Activated naive CD8-positive, alpha-beta T cell treated with anti-CD3 and anti-CD28 coated beads for 36 hours (primary cell): ENCODE data around the gene CAMK2G. TPM values are rescaled to one million over a fixed set of nuclear protein-coding genes. Genes with fewer than 3 reads are reported as not detected.
"Not testable (repeated sequence)": the region's sequence is repeated elsewhere in the genome, so short reads cannot be mapped to it uniquely, and the experiment has no call there.

Experiments
- DNase-seq: peaks from one replicate; pipeline ENCODE4 v3.0.0; 2021
- H3K27ac Mint-ChIP-seq: one replicate; pipeline ENCODE4 v1.8.0; 2022; ENCODE audit warnings: mild to moderate bottlenecking, moderate library complexity, mixed read lengths
- H3K27me3 Mint-ChIP-seq: one replicate; pipeline ENCODE4 v1.8.0; 2022; ENCODE audit warnings: mild to moderate bottlenecking, mixed read lengths
- H3K36me3 Mint-ChIP-seq: one replicate; pipeline ENCODE4 v1.8.0; 2021; ENCODE audit warnings: mild to moderate bottlenecking, mixed read lengths
- H3K4me1 Mint-ChIP-seq: one replicate; pipeline ENCODE4 v1.8.0; 2021; ENCODE audit warnings: mixed read lengths
- H3K4me3 Mint-ChIP-seq: one replicate; pipeline ENCODE4 v1.8.0; 2022; ENCODE audit warnings: mild to moderate bottlenecking, moderate library complexity, mixed read lengths
- H3K9me3 Mint-ChIP-seq: one replicate; pipeline ENCODE4 v1.8.0; 2022; ENCODE audit warnings: mixed read lengths
- total RNA-seq, 2 experiments: library from RNA; stranded (reverse); gene quantifications; one replicate each; pipeline ENCODE4 v1.2.3, GENCODE V29; 2021

CAMK2G gene
- total RNA-seq, 2 experiments from 2014 or later, result 16.5 to 17.4 TPM

GRCh38 chr10:73892310-73893030, 18.1 kb upstream of the CAMK2G start:
- peaks cover 6% of the 10 kb centered on the region for H3K27me3 Mint-ChIP-seq
- DNase-seq, result no peak
- H3K9me3 Mint-ChIP-seq, result no peaks in the 10 kb centered on the region
- peaks cover 8% of the 10 kb centered on the region for H3K4me1 Mint-ChIP-seq
- H3K4me3 Mint-ChIP-seq, result no peak overlapping the region
- no peaks in the 10 kb centered on the region for H3K36me3 Mint-ChIP-seq
- no peak overlapping the region for H3K27ac Mint-ChIP-seq

- H3K4me1 Mint-ChIP-seq, result peaks cover 8% of the 10 kb centered on the region
- H3K27me3 Mint-ChIP-seq, result no peaks in the 10 kb centered on the region
- H3K36me3 Mint-ChIP-seq, result no peaks in the 10 kb centered on the region
- no peaks in the 10 kb centered on the region for H3K9me3 Mint-ChIP-seq
- DNase-seq, result no peak
- no peak overlapping the region for H3K4me3 Mint-ChIP-seq
- no peak overlapping the region for H3K27ac Mint-ChIP-seq
These were observed 17.2 kb upstream of the CAMK2G start for GRCh38 chr10:73891540-73891939.

GRCh38 chr10:73890830-73891229, 16.5 kb upstream of the CAMK2G start:
- not testable (repeated sequence) for DNase-seq, H3K27me3 Mint-ChIP-seq, H3K27ac Mint-ChIP-seq, H3K36me3 Mint-ChIP-seq, H3K4me3 Mint-ChIP-seq, H3K9me3 Mint-ChIP-seq
- H3K4me1 Mint-ChIP-seq, result peaks cover 10% of the 10 kb centered on the region

- no peak overlapping the region for H3K4me3 Mint-ChIP-seq
- H3K36me3 Mint-ChIP-seq, result no peaks in the 10 kb centered on the region
- H3K4me1 Mint-ChIP-seq, result peaks cover 10% of the 10 kb centered on the region
- no peaks in the 10 kb centered on the region for H3K9me3 Mint-ChIP-seq
- H3K27me3 Mint-ChIP-seq, result peaks cover 3% of the 10 kb centered on the region
- H3K27ac Mint-ChIP-seq, result no peak overlapping the region
- DNase-seq, result no peak
These were observed 15.9 kb upstream of the CAMK2G start for GRCh38 chr10:73890261-73890660.

- not testable (repeated sequence) for DNase-seq, H3K9me3 Mint-ChIP-seq, H3K27ac Mint-ChIP-seq, H3K4me1 Mint-ChIP-seq, H3K36me3 Mint-ChIP-seq, H3K4me3 Mint-ChIP-seq, H3K27me3 Mint-ChIP-seq
These were observed 15.1 kb upstream of the CAMK2G start for GRCh38 chr10:73889416-73889815.

- no peak overlapping the region for H3K27ac Mint-ChIP-seq
- H3K36me3 Mint-ChIP-seq, result no peaks in the 10 kb centered on the region
- H3K27me3 Mint-ChIP-seq, result peaks cover 3% of the 10 kb centered on the region
- peak; percentile 23 for DNase-seq
- no peaks in the 10 kb centered on the region for H3K9me3 Mint-ChIP-seq
- no peak overlapping the region for H3K4me3 Mint-ChIP-seq
- H3K4me1 Mint-ChIP-seq, result peaks cover 5% of the 10 kb centered on the region
These were observed 14.7 kb upstream of the CAMK2G start for GRCh38 chr10:73889014-73889413.

- H3K9me3 Mint-ChIP-seq, result no peaks in the 10 kb centered on the region
These were observed 14.2 kb upstream of the CAMK2G start for GRCh38 chr10:73888514-73888913.

GRCh38 chr10:73887294-73888039, 13.1 kb upstream of the CAMK2G start:
- Mint-ChIP-seq H3K27ac (no peak overlapping the region), H3K4me1 (peaks cover 2% of the 10 kb centered on the region), H3K9me3 (no peaks in the 10 kb centered on the region), H3K36me3 (no peaks in the 10 kb centered on the region), H3K27me3 (peaks cover 3% of the 10 kb centered on the region), H3K4me3 (no peak overlapping the region)
- DNase-seq, result no peak

More at GRCh38 chr10:73888514-73888913, 14.2 kb upstream of the CAMK2G start:
- no peak for DNase-seq
- Mint-ChIP-seq H3K27me3 (peaks cover 3% of the 10 kb centered on the region), H3K27ac (no peak overlapping the region), H3K36me3 (no peaks in the 10 kb centered on the region), H3K4me1 (peaks cover 2% of the 10 kb centered on the region), H3K4me3 (no peak overlapping the region)

GRCh38 chr10:73886661-73887293, 12.4 kb upstream of the CAMK2G start:
- Mint-ChIP-seq H3K36me3 (no peaks in the 10 kb centered on the region), H3K27ac (no peak overlapping the region), H3K9me3 (no peaks in the 10 kb centered on the region), H3K4me1 (peaks cover 2% of the 10 kb centered on the region), H3K27me3 (peaks cover 3% of the 10 kb centered on the region), H3K4me3 (no peak overlapping the region)
- no peak for DNase-seq

GRCh38 chr10:73886085-73886529, 11.8 kb upstream of the CAMK2G start:
- Mint-ChIP-seq H3K27ac (no peak overlapping the region), H3K4me1 (peaks cover 2% of the 10 kb centered on the region)

GRCh38 chr10:73884017-73884416, 9.7 kb upstream of the CAMK2G start:
- H3K4me3 Mint-ChIP-seq, result no peak overlapping the region
- DNase-seq, result no peak
- H3K9me3 Mint-ChIP-seq, result no peaks in the 10 kb centered on the region
- no peak overlapping the region for H3K27ac Mint-ChIP-seq
- no peaks in the 10 kb centered on the region for H3K36me3 Mint-ChIP-seq
- peaks cover 14% of the 10 kb centered on the region for H3K4me1 Mint-ChIP-seq
- H3K27me3 Mint-ChIP-seq, result peaks cover 3% of the 10 kb centered on the region

More at GRCh38 chr10:73886085-73886529, 11.8 kb upstream of the CAMK2G start:
- DNase-seq, result peak; percentile 60
- Mint-ChIP-seq H3K36me3 (no peaks in the 10 kb centered on the region), H3K9me3 (no peaks in the 10 kb centered on the region), H3K27me3 (peaks cover 3% of the 10 kb centered on the region), H3K4me3 (no peak overlapping the region)

GRCh38 chr10:73881221-73881919, 7.0 kb upstream of the CAMK2G start:
- Mint-ChIP-seq H3K36me3 (no peaks in the 10 kb centered on the region), H3K4me1 (peaks cover 38% of the 10 kb centered on the region), H3K4me3 (no peak overlapping the region), H3K9me3 (no peaks in the 10 kb centered on the region), H3K27ac (no peak overlapping the region), H3K27me3 (peaks cover 3% of the 10 kb centered on the region)
- no peak for DNase-seq

GRCh38 chr10:73879296-73880173, 5.2 kb upstream of the CAMK2G start:
- H3K36me3 Mint-ChIP-seq, result no peaks in the 10 kb centered on the region
- no peak overlapping the region for H3K4me3 Mint-ChIP-seq
- H3K27me3 Mint-ChIP-seq, result no peaks in the 10 kb centered on the region
- peaks cover 38% of the 10 kb centered on the region for H3K4me1 Mint-ChIP-seq
- no peaks in the 10 kb centered on the region for H3K9me3 Mint-ChIP-seq
- H3K27ac Mint-ChIP-seq, result peak overlapping the region; percentile 30
- peak; percentile 92 for DNase-seq

- Mint-ChIP-seq H3K36me3 (no peaks in the 10 kb centered on the region), H3K27me3 (no peaks in the 10 kb centered on the region), H3K27ac (no peak overlapping the region), H3K4me1 (peaks cover 38% of the 10 kb centered on the region), H3K4me3 (no peak overlapping the region), H3K9me3 (no peaks in the 10 kb centered on the region)
- DNase-seq, result no peak
These were observed 4.0 kb upstream of the CAMK2G start for GRCh38 chr10:73878365-73878764.
